Ectodermal cell (in vitro differentiated cells): ENCODE results near the gene C1orf159.

Experiments
- H3K27ac ChIP-seq: 2 replicates; pipeline ENCODE4 v1.7.0; 2013; ENCODE audit warnings: mild to moderate bottlenecking, low read depth, low read length; ENCODE audit not compliant: insufficient read depth, poor library complexity, severe bottlenecking
- H3K27me3 ChIP-seq: 2 replicates; pipeline ENCODE4 v1.7.0; 2013; ENCODE audit warnings: mild to moderate bottlenecking, low read length; ENCODE audit not compliant: insufficient read depth, control insufficient read depth, poor library complexity, severe bottlenecking
- H3K36me3 ChIP-seq: one replicate; pipeline ENCODE4 v1.7.0; 2013; ENCODE audit warnings: low read length; ENCODE audit not compliant: control insufficient read depth, insufficient read depth
- H3K4me1 ChIP-seq: one replicate; pipeline ENCODE4 v1.7.0; 2013; ENCODE audit warnings: low read length; ENCODE audit not compliant: control insufficient read depth, insufficient read depth
- H3K4me3 ChIP-seq: 2 replicates; pipeline ENCODE4 v1.7.0; 2013; ENCODE audit warnings: low read depth, low read length, control low read depth; ENCODE audit not compliant: insufficient read depth
- H3K9me3 ChIP-seq: 2 replicates; pipeline ENCODE4 v1.7.0; 2013; ENCODE audit warnings: mild to moderate bottlenecking, low read length, moderate library complexity; ENCODE audit not compliant: control insufficient read depth
- WGBS, 2 experiments: methylation state at CpG; one replicate each; pipeline ENCODE4 v1.1.7; 2013; ENCODE audit warnings: missing lambda C conversion rate in 2 of 2; 5-methylcytosine and 5-hydroxymethylcytosine counted together

Gene C1orf159

DNA sequence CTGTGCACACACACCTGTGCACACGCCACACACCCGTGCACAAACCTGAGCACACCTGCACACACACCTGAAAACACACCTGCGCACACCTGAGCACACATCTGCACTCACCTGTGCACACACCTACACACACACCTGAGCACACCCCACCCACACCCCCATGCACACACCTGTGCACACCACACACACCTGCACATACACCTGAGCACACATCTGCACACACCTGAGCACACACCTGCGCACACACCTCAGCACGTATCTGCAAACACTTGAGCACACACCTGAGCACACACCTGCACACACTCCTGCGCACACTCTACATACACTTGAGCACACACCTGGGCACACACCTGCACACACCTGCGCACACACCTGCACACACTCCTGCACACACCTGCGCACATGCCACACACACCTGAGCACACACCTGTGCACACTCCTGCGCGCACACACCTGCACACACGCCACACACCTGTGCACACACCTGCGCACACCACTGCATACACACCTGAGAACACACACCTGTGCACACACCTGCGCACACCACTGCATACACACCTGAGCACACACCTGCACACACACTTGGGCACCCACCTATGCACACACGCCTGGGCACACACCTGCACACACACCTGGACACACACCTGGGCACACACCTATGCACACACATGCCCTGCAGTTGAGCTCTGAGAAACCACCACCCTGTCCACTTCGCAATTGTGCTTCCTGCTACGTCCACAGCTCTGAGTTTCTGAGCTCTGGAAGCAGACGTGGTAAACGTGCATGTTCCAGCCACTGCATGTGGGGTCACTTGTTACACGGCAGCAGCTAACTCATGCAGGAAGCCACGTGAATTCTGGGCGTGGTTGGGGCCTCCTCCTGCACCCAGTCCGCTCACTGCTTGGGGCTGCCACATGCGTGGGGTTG lies 8.0 kb upstream of the C1orf159 start:
- no peaks in the 10 kb centered on the region for H3K36me3 ChIP-seq
- H3K27me3 ChIP-seq = peaks cover 12% of the 10 kb centered on the region
- no peak overlapping the region for H3K4me3 ChIP-seq
- 91 to 92% methylated on average over 23 of the region's 23 CpGs for WGBS, 2 experiments
- no peaks in the 10 kb centered on the region for H3K9me3 ChIP-seq
- no peak overlapping the region for H3K27ac ChIP-seq
- no peaks in the 10 kb centered on the region for H3K4me1 ChIP-seq

DNA sequence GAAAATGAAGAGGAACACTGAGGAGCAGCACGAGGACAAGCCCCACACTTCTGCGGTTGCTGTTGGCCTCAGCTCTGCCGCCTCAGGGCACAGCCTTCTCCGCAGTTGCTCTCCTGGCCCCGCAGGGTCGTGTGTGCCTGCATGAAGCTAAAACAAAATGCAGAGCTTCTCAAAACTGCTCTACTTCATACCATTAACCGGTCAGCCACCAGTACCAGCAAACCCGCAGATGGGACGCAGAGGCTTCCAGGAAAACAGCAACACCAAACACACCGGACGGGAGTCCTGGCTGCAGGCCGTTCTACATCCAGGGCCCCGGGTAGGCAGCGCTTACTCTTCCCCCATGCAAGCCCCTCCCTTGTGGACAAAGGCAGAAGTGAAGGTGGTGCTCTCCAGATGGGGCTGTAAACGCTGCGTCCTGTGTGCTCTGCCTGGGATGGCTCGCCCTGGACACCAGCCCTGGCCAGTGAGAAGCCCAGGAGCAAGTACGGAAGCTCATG lies 7.1 kb upstream of the C1orf159 start:
- Histone ChIP-seq H3K36me3 (no peaks in the 10 kb centered on the region), H3K4me3 (no peak overlapping the region), H3K27me3 (peaks cover 20% of the 10 kb centered on the region), H3K9me3 (no peaks in the 10 kb centered on the region), H3K4me1 (no peaks in the 10 kb centered on the region), H3K27ac (no peak overlapping the region)
- WGBS, 2 experiments = 85 to 87% methylated on average over 18 of the region's 18 CpGs

DNA sequence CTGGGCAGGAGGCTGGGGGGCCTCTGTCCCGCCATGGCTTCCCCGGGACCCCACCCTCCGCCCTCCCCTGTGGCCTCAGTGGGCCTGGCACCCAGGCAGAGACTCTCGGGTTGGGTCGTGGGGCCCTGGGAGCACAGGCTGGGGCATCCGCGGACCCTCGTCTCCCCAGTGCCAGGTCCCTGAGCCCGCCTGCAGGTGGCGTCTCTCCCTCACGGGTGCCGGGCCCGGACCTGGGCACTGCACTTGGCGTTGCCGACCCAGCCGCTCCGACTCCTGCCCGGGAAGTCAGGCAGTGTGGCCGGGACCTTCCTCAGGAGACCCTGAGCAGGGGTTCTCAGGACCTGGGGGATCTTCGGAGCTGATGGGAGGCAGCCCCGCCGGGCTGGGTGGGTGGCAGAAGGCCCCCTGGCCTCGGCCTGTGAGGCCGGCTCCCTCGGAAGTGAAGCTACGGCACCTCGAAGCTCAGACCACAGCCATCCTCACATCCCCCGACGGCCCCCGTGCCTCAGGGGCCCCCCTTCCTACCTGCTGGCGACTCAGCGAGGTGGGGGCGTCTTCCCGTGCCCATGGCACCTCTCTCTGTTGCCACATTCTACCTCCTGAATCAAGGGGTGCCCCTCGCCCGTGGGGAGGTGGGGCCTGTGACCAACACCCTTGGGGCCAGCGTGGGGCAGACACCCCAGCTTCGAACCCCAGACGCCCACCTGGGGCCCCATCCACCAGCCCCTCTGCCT lies 6.4 kb upstream of the C1orf159 start:
- Histone ChIP-seq H3K9me3 (no peaks in the 10 kb centered on the region), H3K4me3 (no peak overlapping the region), H3K27ac (no peak overlapping the region), H3K36me3 (no peaks in the 10 kb centered on the region), H3K4me1 (no peaks in the 10 kb centered on the region), H3K27me3 (peaks cover 28% of the 10 kb centered on the region)
- WGBS, 2 experiments = 41 to 42% methylated on average over 39 of the region's 39 CpGs

DNA sequence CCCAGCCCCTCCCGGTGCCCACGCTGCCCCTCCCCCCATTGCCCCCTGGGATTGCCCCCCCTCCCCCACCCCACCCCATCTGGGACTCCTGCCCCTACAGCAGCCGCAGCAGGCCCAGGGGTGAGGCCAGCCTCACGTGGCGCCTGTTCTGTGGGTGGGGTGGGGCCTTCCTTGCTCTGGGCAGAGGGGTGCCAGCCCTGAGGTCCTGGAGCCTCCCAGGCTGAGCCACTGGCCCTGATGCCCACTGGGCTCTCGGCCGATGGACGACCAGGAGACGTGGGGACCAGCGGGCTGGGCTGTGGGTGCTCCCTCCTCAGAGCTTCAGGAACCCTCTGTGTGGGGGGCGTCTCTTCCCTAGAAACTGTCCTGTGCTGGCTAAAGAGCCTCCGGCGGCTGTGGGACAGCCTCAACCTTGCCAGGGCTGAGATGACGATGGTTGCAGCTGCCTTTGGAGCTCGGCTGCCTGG lies 5.8 kb upstream of the C1orf159 start:
- Histone ChIP-seq H3K9me3 (no peaks in the 10 kb centered on the region), H3K4me3 (no peak overlapping the region), H3K4me1 (no peaks in the 10 kb centered on the region), H3K36me3 (no peaks in the 10 kb centered on the region), H3K27me3 (peaks cover 33% of the 10 kb centered on the region), H3K27ac (no peak overlapping the region)
- 72 to 79% methylated on average over 13 to 15 of the region's 15 CpGs for WGBS, 2 experiments

GRCh38 chr1:1120866-1121591 lies 5.1 kb upstream of the C1orf159 start:
- Histone ChIP-seq H3K4me1 (no peaks in the 10 kb centered on the region), H3K27me3 (peaks cover 37% of the 10 kb centered on the region), H3K9me3 (no peaks in the 10 kb centered on the region), H3K27ac (no peak overlapping the region), H3K4me3 (no peak overlapping the region), H3K36me3 (no peaks in the 10 kb centered on the region)
- 89 to 90% methylated on average over 25 of the region's 25 CpGs for WGBS, 2 experiments

GRCh38 chr1:1120096-1120495 lies 4.2 kb upstream of the C1orf159 start:
- WGBS, 2 experiments = 79 to 82% methylated on average over 16 of the region's 16 CpGs
- Histone ChIP-seq H3K9me3 (no peaks in the 10 kb centered on the region), H3K4me1 (no peaks in the 10 kb centered on the region), H3K27ac (no peak overlapping the region), H3K36me3 (no peaks in the 10 kb centered on the region), H3K27me3 (peaks cover 37% of the 10 kb centered on the region), H3K4me3 (no peak overlapping the region)

- 85 to 87% methylated on average over 20 of the region's 20 CpGs for WGBS, 2 experiments
- Histone ChIP-seq H3K4me3 (no peak overlapping the region), H3K4me1 (no peaks in the 10 kb centered on the region), H3K9me3 (no peaks in the 10 kb centered on the region), H3K36me3 (no peaks in the 10 kb centered on the region), H3K27me3 (peaks cover 37% of the 10 kb centered on the region), H3K27ac (no peak overlapping the region)
These were observed 3.5 kb upstream of the C1orf159 start for GRCh38 chr1:1119272-1119890.

- Histone ChIP-seq H3K4me3 (no peak overlapping the region), H3K36me3 (no peaks in the 10 kb centered on the region), H3K27ac (no peak overlapping the region), H3K27me3 (peaks cover 37% of the 10 kb centered on the region), H3K9me3 (no peaks in the 10 kb centered on the region), H3K4me1 (no peaks in the 10 kb centered on the region)
- 91 to 94% methylated on average over 11 of the region's 11 CpGs for WGBS, 2 experiments
These were observed 3.0 kb upstream of the C1orf159 start for GRCh38 chr1:1118876-1119220.

GRCh38 chr1:1118011-1118875 lies 2.4 kb upstream of the C1orf159 start:
- Histone ChIP-seq H3K9me3 (no peaks in the 10 kb centered on the region), H3K4me1 (no peaks in the 10 kb centered on the region), H3K4me3 (no peak overlapping the region), H3K36me3 (peaks cover 5% of the 10 kb centered on the region), H3K27ac (no peak overlapping the region), H3K27me3 (peaks cover 37% of the 10 kb centered on the region)
- 88 to 89% methylated on average over 33 of the region's 33 CpGs for WGBS, 2 experiments
